ENCODE results near the gene LRRN2. TPM values are rescaled to one million over a fixed set of nuclear protein-coding genes. Genes with fewer than 3 reads are reported as not detected.

The LRRN2 gene
- total and polyA plus RNA-seq, 2 donors (not counting 3 experiments of a cell fraction or from before 2014, with no cell fraction given): not detected

- Histone ChIP-seq H3K27me3 (ENCODE audit: control insufficient read depth in 2 of 2, insufficient read depth in 2 of 2, low read length in 2 of 2) (peaks cover 0 to 5% of the 10 kb centered on the region in 2 experiments), H3K4me3 (replicated peaks in 1 of 3; ENCODE audit: insufficient read depth in 1 of 3, low read depth in 1 of 3, low read length in 3 of 3) (no peak overlapping the region), H3K9me1 (replicated peaks; ENCODE audit: control insufficient read depth, extremely low read depth, insufficient read depth, low read length) (no peaks in the 10 kb centered on the region), H3K79me2 (ENCODE audit: control insufficient read depth, insufficient read depth, low read length) (no peaks in the 10 kb centered on the region), H4K20me1 (replicated peaks; ENCODE audit: control insufficient read depth, extremely low read depth, insufficient read depth, low read length) (no peaks in the 10 kb centered on the region), H3K9me3 (replicated peaks; ENCODE audit: control insufficient read depth, insufficient read depth, low read length) (no peaks in the 10 kb centered on the region), H2AFZ (ENCODE audit: low read depth, low read length) (no peak overlapping the region), H3K4me1 (ENCODE audit: control insufficient read depth, extremely low read depth, insufficient read depth, low read length) (no peaks in the 10 kb centered on the region), H3K4me2 (ENCODE audit: insufficient read depth, low read length) (no peak overlapping the region), H3K36me3 (ENCODE audit: control insufficient read depth in 2 of 2, extremely low read depth in 1 of 2, insufficient read depth in 2 of 2, low read length in 2 of 2) (no peaks in the 10 kb centered on the region), H3K9ac (replicated peaks; ENCODE audit: extremely low read depth, insufficient read depth, low read length) (no peak overlapping the region), H3K27ac (ENCODE audit: insufficient read depth, low read depth, low read length) (no peak overlapping the region)
- TF ChIP-seq POLR2AphosphoS5 (IDR thresholded peaks at IDR 0.05; ENCODE audit: insufficient read depth, low read depth, low read length) (no peak), MYC (IDR thresholded peaks at IDR 0.05; ENCODE audit: low read depth, low read length) (no peak), JUN (IDR thresholded peaks at IDR 0.05; ENCODE audit: borderline replicate concordance, insufficient read depth, insufficient read length, low read depth) (no peak), CTCF (IDR thresholded peaks at IDR 0.05; ENCODE audit: extremely low read depth in 1 of 2, insufficient read depth in 1 of 2, low read depth in 1 of 2, low read length in 2 of 2) (no peak), EZH2 (IDR thresholded peaks at IDR 0.05; ENCODE audit: borderline replicate concordance, low read depth, low read length, severe bottlenecking) (no peak), POLR2A (IDR thresholded peaks at IDR 0.05; ENCODE audit: low read depth, low read length) (no peak), FOS (IDR thresholded peaks at IDR 0.05; ENCODE audit: borderline replicate concordance, insufficient read depth, low read length) (no peak), MAX (IDR thresholded peaks at IDR 0.05; ENCODE audit: insufficient read depth, insufficient read length) (no peak), GATA2 (IDR thresholded peaks at IDR 0.05; ENCODE audit: insufficient read depth, insufficient read length, low read depth, low read length) (no peak)
- BruUV-seq (replicated peaks): no TSS peak
- no peak for FAIRE-seq
- POLR2A ChIA-PET: no interaction called here
- CTCF ChIA-PET: no interaction called here
- dilution Hi-C loops (cut with MboI; ENCODE audit: extremely low pct_ligation_motif_present, low sequenced_read_pairs): no loop called here
- DNase-seq (ENCODE audit: low read depth, low spot score): no peak
- intact Hi-C loops (cut with micrococcal nuclease): no loop called here
These were observed 27.2 kb downstream of the LRRN2 start for GRCh38 chr1:204658295-204658694.
